GM21576 (cell line): ENCODE results near the gene SPATA9.

Experiments used
- ATAC-seq: cut with Tn5 transposase; IDR thresholded peaks from one replicate; pipeline ENCODE4 v1.9.1; 2021; ENCODE audit warnings: mild to moderate bottlenecking, moderate library complexity; ENCODE audit not compliant: unreplicated experiment

The SPATA9 gene

GRCh38 chr5:95620870-95621838 is 61.6 kb downstream of the SPATA9 start:
- ATAC-seq: peak; percentile 44

GRCh38 chr5:95620030-95620869 is 62.5 kb downstream of the SPATA9 start, which contains the start of gene GPR150:
TSS of gene GPR150 (plus strand) at chr5:95620087. CDS start at chr5:95620276, 189 bp downstream.
- peak; percentile 66 for ATAC-seq

- no peak for ATAC-seq
Observed at GRCh38 chr5:95619514-95620029, 63.2 kb downstream of the SPATA9 start.

GRCh38 chr5:95619096-95619495 is 63.7 kb downstream of the SPATA9 start:
- no peak for ATAC-seq

- ATAC-seq: no peak
Observed at GRCh38 chr5:95617057-95617456, 65.7 kb downstream of the SPATA9 start.

- no peak for ATAC-seq
Observed at GRCh38 chr5:95615164-95615467, 67.7 kb downstream of the SPATA9 start.

- no peak for ATAC-seq
Observed at GRCh38 chr5:95613514-95613913, 69.3 kb downstream of the SPATA9 start.

- no peak for ATAC-seq
Observed at GRCh38 chr5:95611396-95611795, 71.4 kb downstream of the SPATA9 start.

GRCh38 chr5:95610546-95610945 is 72.2 kb downstream of the SPATA9 start:
- no peak for ATAC-seq

- ATAC-seq: no peak
Observed at GRCh38 chr5:95609711-95610110, 73.1 kb downstream of the SPATA9 start.
